Endothelial cell of hepatic sinusoid (primary cell): Measurements from ENCODE around the gene EIF3D.
"Not testable (repeated sequence)": the region's sequence is repeated elsewhere in the genome, so short reads cannot be mapped to it uniquely, and the experiment has no call there.

Experiments used
- in situ Hi-C: cut with HindIII; loops from 2 replicates; pipeline ENCODE4 v1.10.0; 2017; ENCODE audit warnings: low sequenced_read_pairs

Gene EIF3D

GRCh38 chr22:36550701-36551495 is 21.9 kb upstream of the EIF3D start:
- in situ Hi-C loops, result no loop called here

- in situ Hi-C loops, result no loop called here
Observed at GRCh38 chr22:36549033-36549432, 20.1 kb upstream of the EIF3D start.

- in situ Hi-C loops, result no loop called here
Observed at GRCh38 chr22:36548606-36549005, 19.6 kb upstream of the EIF3D start.

- in situ Hi-C loops, result no loop called here
Observed at GRCh38 chr22:36546932-36547331, 18.0 kb upstream of the EIF3D start.

GRCh38 chr22:36546092-36546804 is 17.3 kb upstream of the EIF3D start:
- in situ Hi-C loops, result no loop called here

- in situ Hi-C loops, result loop anchor here (5.0 kb wide), 3 partner anchors 43 to 313 kb away; partner anchors contain the start of gene IFT27
Observed at GRCh38 chr22:36544107-36544620, 15.2 kb upstream of the EIF3D start.

- in situ Hi-C loops, result loop anchor here (5.0 kb wide), 3 partner anchors 45 to 315 kb away; partner anchors contain the start of gene IFT27
Observed at GRCh38 chr22:36541831-36542411, 13.0 kb upstream of the EIF3D start.

- in situ Hi-C loops, result loop anchor here (5.0 kb wide), 3 partner anchors 46 to 316 kb away; partner anchors contain the start of gene IFT27
Observed at GRCh38 chr22:36540867-36541642, 12.1 kb upstream of the EIF3D start.

- in situ Hi-C loops, result no loop called here
Observed at GRCh38 chr22:36538529-36538928, 9.6 kb upstream of the EIF3D start.

- in situ Hi-C loops, result no loop called here
Observed at GRCh38 chr22:36536717-36537116, 7.8 kb upstream of the EIF3D start.

GRCh38 chr22:36533320-36533719 is 4.4 kb upstream of the EIF3D start:
- in situ Hi-C loops, result not testable (repeated sequence)

GRCh38 chr22:36532466-36532865 is 3.5 kb upstream of the EIF3D start:
- in situ Hi-C loops, result no loop called here

GRCh38 chr22:36528341-36528740 is 625 bp downstream of the EIF3D start:
- in situ Hi-C loops, result no loop called here

GRCh38 chr22:36522662-36523061 is 6.3 kb downstream of the EIF3D start:
- in situ Hi-C loops, result no loop called here

- in situ Hi-C loops, result no loop called here
Observed at GRCh38 chr22:36520423-36520822, 8.5 kb downstream of the EIF3D start.

- in situ Hi-C loops, result loop anchor here (10.0 kb wide), 1 partner anchor 335 kb away; no protein-coding TSS in a partner anchor
Observed at GRCh38 chr22:36519906-36520305, 9.1 kb downstream of the EIF3D start.

GRCh38 chr22:36514766-36515165 is 14.2 kb downstream of the EIF3D start:
- in situ Hi-C loops, result loop anchor here (10.0 kb wide), 1 partner anchor 330 kb away; no protein-coding TSS in a partner anchor

- in situ Hi-C loops, result loop anchor here (10.0 kb wide), 1 partner anchor 328 kb away; no protein-coding TSS in a partner anchor
Observed at GRCh38 chr22:36512991-36513390, 16.0 kb downstream of the EIF3D start.

- in situ Hi-C loops, result loop anchor here (10.0 kb wide), 1 partner anchor 328 kb away; no protein-coding TSS in a partner anchor
Observed at GRCh38 chr22:36512333-36512732, 16.6 kb downstream of the EIF3D start.
